ENCODE data around the gene EID3. TPM values are rescaled to one million over a fixed set of nuclear protein-coding genes. Genes with fewer than 3 reads are reported as not detected.

The EID3 gene
- total RNA-seq, 1 experiment from 2014 or later: 1.4 TPM

DNA sequence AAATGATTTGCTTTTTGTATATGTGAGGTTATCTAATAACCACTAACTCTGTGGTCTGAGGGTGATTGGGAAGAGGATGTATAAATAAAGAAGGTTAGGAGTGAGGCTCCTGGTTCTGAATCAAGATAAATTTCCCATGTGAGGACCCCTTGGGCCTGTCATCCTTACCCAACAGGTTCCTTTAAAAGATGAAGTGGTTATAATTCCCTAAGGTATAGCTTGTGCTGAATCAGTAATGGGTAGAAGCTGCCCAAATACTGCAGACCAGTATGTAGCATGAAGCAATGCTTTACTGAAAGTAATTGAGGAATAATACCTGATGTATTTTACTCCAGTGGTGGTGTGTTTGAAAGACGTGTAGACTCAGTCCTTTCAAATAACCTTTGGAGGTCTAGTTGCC is 8.7 kb downstream of the EID3 start:
- H2BK12ac ChIP-seq (ENCODE audit: insufficient read length, low read depth, low read length): no peak overlapping the region
- no peaks in the 10 kb centered on the region for H3K9me3 ChIP-seq (ENCODE audit: control insufficient read depth, low read depth, low read length)
- no peak overlapping the region for H3K4ac ChIP-seq (ENCODE audit: low read depth, low read length)
- H2BK120ac ChIP-seq (ENCODE audit: low read depth, low read length, poor library complexity, severe bottlenecking): no peak overlapping the region
- no peak overlapping the region for H3K56ac ChIP-seq (ENCODE audit: insufficient read length, low read depth, low read length)
- H3K4me3 Mint-ChIP-seq: no peak overlapping the region
- no peak overlapping the region for H2BK15ac ChIP-seq (ENCODE audit: low read depth, low read length)
- H4K8ac ChIP-seq (replicated peaks; ENCODE audit: insufficient read length, low read depth, low read length): no peak overlapping the region
- peaks cover 5% of the 10 kb centered on the region for H3K79me1 ChIP-seq (ENCODE audit: insufficient read depth, low read depth, low read length, poor library complexity, severe bottlenecking)
- H3T11ph ChIP-seq (ENCODE audit: low read length): no peak overlapping the region
- H4K5ac ChIP-seq (ENCODE audit: insufficient read length, low read depth, low read length): no peak overlapping the region
- no peak overlapping the region for H3K4me2 ChIP-seq (ENCODE audit: insufficient read depth, insufficient read length, low read length)
- H3K4me1 Mint-ChIP-seq: peaks cover 8 to 12% of the 10 kb centered on the region in 2 experiments
- no peaks in the 10 kb centered on the region for H3K27me3 Mint-ChIP-seq (ENCODE audit: low read depth)
- no CpG with 5 or more reads among the region's 1 CpG for WGBS (ENCODE audit: extremely low coverage, insufficient read length, low lambda C conversion rate)
- peaks cover 28 to 63% (median 59%) of the 10 kb centered on the region in 3 experiments for H3K36me3 Mint-ChIP-seq (ENCODE audit: insufficient read depth in 1 of 3, low read depth in 3 of 3)
- no peaks in the 10 kb centered on the region for H3K9me3 Mint-ChIP-seq
- no peak for DNase-seq
- no peak overlapping the region for H3K9ac ChIP-seq (ENCODE audit: extremely low read depth, insufficient read length, low read length)
- TF ChIP-seq, protein P1, sequence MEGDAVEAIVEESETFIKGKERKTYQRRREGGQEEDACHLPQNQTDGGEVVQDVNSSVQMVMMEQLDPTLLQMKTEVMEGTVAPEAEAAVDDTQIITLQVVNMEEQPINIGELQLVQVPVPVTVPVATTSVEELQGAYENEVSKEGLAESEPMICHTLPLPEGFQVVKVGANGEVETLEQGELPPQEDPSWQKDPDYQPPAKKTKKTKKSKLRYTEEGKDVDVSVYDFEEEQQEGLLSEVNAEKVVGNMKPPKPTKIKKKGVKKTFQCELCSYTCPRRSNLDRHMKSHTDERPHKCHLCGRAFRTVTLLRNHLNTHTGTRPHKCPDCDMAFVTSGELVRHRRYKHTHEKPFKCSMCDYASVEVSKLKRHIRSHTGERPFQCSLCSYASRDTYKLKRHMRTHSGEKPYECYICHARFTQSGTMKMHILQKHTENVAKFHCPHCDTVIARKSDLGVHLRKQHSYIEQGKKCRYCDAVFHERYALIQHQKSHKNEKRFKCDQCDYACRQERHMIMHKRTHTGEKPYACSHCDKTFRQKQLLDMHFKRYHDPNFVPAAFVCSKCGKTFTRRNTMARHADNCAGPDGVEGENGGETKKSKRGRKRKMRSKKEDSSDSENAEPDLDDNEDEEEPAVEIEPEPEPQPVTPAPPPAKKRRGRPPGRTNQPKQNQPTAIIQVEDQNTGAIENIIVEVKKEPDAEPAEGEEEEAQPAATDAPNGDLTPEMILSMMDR (conservative IDR thresholded peaks at IDR 0.05): no peak
- no peak overlapping the region for H3K27ac Mint-ChIP-seq
- H2BK5ac ChIP-seq (ENCODE audit: insufficient read length, low read length): no peak overlapping the region
- H2AFZ ChIP-seq (ENCODE audit: low read length): no peak overlapping the region
- no peaks in the 10 kb centered on the region for H3K27me3 ChIP-seq (ENCODE audit: insufficient read depth, low read length)
- H4K20me1 ChIP-seq (ENCODE audit: control insufficient read depth, insufficient read depth, insufficient read length): no peaks in the 10 kb centered on the region
- H2BK20ac ChIP-seq (ENCODE audit: low read depth, low read length, poor library complexity, severe bottlenecking): no peak overlapping the region
- H3K4me1 ChIP-seq (ENCODE audit: insufficient read depth, low read length): no peaks in the 10 kb centered on the region
- no peak overlapping the region for H2AK5ac ChIP-seq (ENCODE audit: insufficient read length, low read length)
- H3K27ac ChIP-seq (ENCODE audit: insufficient read length, low read depth, low read length): no peak overlapping the region
- no peak overlapping the region for H3K18ac ChIP-seq (ENCODE audit: insufficient read length, low read depth, low read length)
- peaks cover 9% of the 10 kb centered on the region; the same call in 1 of the 2 replicates for H3K79me2 ChIP-seq (ENCODE audit: insufficient read depth, low read length)
- no peak overlapping the region for H3K23ac ChIP-seq (ENCODE audit: insufficient read length, low read depth, low read length)
- no peak overlapping the region for H3K14ac ChIP-seq (ENCODE audit: insufficient read depth, low read length)
- no peak overlapping the region for H4K91ac ChIP-seq (ENCODE audit: insufficient read length, low read depth, low read length)
- H3K23me2 ChIP-seq (ENCODE audit: insufficient read length, low read depth, low read length, poor library complexity, severe bottlenecking): no peaks in the 10 kb centered on the region

Measured in H9 (cell line).